Trophoblast cell (in vitro differentiated cells and primary cell): ENCODE measurements around the gene CST6.

Experiments
- DNase-seq, 2 donors: peaks; one replicate each; pipeline ENCODE4 v3.0.0-alpha.2; 2016
- H2AFZ ChIP-seq: 2 replicates; pipeline ENCODE4 v1.6.1; 2013; ENCODE audit warnings: low read length, moderate library complexity, mild to moderate bottlenecking; ENCODE audit not compliant: insufficient read depth, poor library complexity
- H2AK5ac ChIP-seq: 2 replicates; pipeline ENCODE4 v1.6.1; 2013; ENCODE audit warnings: mild to moderate bottlenecking, low read length
- H2BK120ac ChIP-seq: 2 replicates; pipeline ENCODE4 v1.6.1; 2013; ENCODE audit warnings: low read length, mild to moderate bottlenecking, moderate library complexity; ENCODE audit not compliant: insufficient read depth, poor library complexity
- H2BK12ac ChIP-seq: 2 replicates; pipeline ENCODE4 v1.6.1; 2013; ENCODE audit warnings: mild to moderate bottlenecking, low read length, moderate library complexity
- H2BK5ac ChIP-seq: 2 replicates; pipeline ENCODE4 v1.6.1; 2013; ENCODE audit warnings: low read length, low read depth, moderate library complexity, mild to moderate bottlenecking; ENCODE audit not compliant: poor library complexity
- H3K14ac ChIP-seq: 2 replicates; pipeline ENCODE4 v1.6.1; 2013; ENCODE audit warnings: mild to moderate bottlenecking, low read length
- H3K18ac ChIP-seq: 2 replicates; pipeline ENCODE4 v1.6.1; 2013; ENCODE audit warnings: mild to moderate bottlenecking, low read length
- H3K23ac ChIP-seq: 2 replicates; pipeline ENCODE4 v1.6.1; 2013; ENCODE audit warnings: low read length
- H3K27ac ChIP-seq: 2 replicates; pipeline ENCODE4 v1.5.1; 2013; ENCODE audit warnings: low read depth, mild to moderate bottlenecking, inconsistent platforms, low read length, moderate library complexity
- H3K27me3 ChIP-seq: 2 replicates; pipeline ENCODE4 v1.6.1; 2013; ENCODE audit warnings: inconsistent platforms, mild to moderate bottlenecking, low read length, moderate library complexity; ENCODE audit not compliant: insufficient read depth
- H3K36me3 ChIP-seq, 2 experiments: 1 replicate in 1 of 2; 2 replicates in 1 of 2; pipeline ENCODE4 v1.6.1; 2013; ENCODE audit warnings: low read length in 2 of 2, mild to moderate bottlenecking in 2 of 2, moderate library complexity in 1 of 2; ENCODE audit not compliant: insufficient read depth in 2 of 2, control insufficient read depth in 1 of 2
- H3K4ac ChIP-seq: 2 replicates; pipeline ENCODE4 v1.6.1; 2013; ENCODE audit warnings: low read depth, mild to moderate bottlenecking, low read length, moderate library complexity
- H3K4me1 ChIP-seq, 2 experiments: 1 replicate in 1 of 2; 2 replicates in 1 of 2; pipeline ENCODE4 v1.6.1; 2013; ENCODE audit warnings: low read length in 2 of 2, mild to moderate bottlenecking in 2 of 2, moderate library complexity in 1 of 2; ENCODE audit not compliant: insufficient read depth in 2 of 2, control insufficient read depth in 1 of 2
- H3K4me2 ChIP-seq: 2 replicates; pipeline ENCODE4 v1.6.1; 2013; ENCODE audit warnings: inconsistent platforms, mild to moderate bottlenecking, low read length, moderate library complexity
- H3K4me3 ChIP-seq: 2 replicates; pipeline ENCODE4 v1.5.1; 2013; ENCODE audit warnings: mild to moderate bottlenecking, low read depth, low read length, inconsistent platforms
- H3K79me1 ChIP-seq: one replicate; pipeline ENCODE4 v1.6.1; 2013; ENCODE audit warnings: low read length
- H3K79me2 ChIP-seq: 2 replicates; pipeline ENCODE4 v1.6.1; 2013; ENCODE audit warnings: low read length, mild to moderate bottlenecking; ENCODE audit not compliant: control insufficient read depth, insufficient read depth, poor library complexity
- H3K9ac ChIP-seq: 2 replicates; pipeline ENCODE4 v1.6.1; 2013; ENCODE audit warnings: mild to moderate bottlenecking, low read length
- H3K9me3 ChIP-seq: 2 replicates; pipeline ENCODE4 v1.6.1; 2013; ENCODE audit warnings: low read depth, mild to moderate bottlenecking, control low read depth, inconsistent platforms, low read length; ENCODE audit not compliant: insufficient read depth
- H4K12ac ChIP-seq: 2 replicates; pipeline ENCODE4 v1.6.1; 2013; ENCODE audit warnings: low read depth, mild to moderate bottlenecking, low read length, moderate library complexity
- H4K8ac ChIP-seq: 2 replicates; pipeline ENCODE4 v1.6.1; 2013; ENCODE audit warnings: low read depth, mild to moderate bottlenecking, low read length, moderate library complexity
- H4K91ac ChIP-seq: one replicate; pipeline ENCODE4 v1.6.1; 2013; ENCODE audit warnings: low read depth, mild to moderate bottlenecking, low read length, moderate library complexity
- WGBS: extraction: QIAGEN DNeasy Blood & Tissue Kit; methylation state at CpG from one replicate; pipeline ENCODE4 v1.1.7; 2013; ENCODE audit warnings: missing lambda C conversion rate; ENCODE audit not compliant: insufficient read length, insufficient coverage; ENCODE audit errors: extremely low coverage; 5-methylcytosine and 5-hydroxymethylcytosine counted together

Gene CST6

GRCh38 chr11:66044757-66045156, 32.9 kb downstream of the CST6 start:
- Histone ChIP-seq H3K27ac (no peak overlapping the region), H3K4me1 (peaks cover 0 to 4% of the 10 kb centered on the region in 2 experiments), H4K8ac (no peak overlapping the region), H3K18ac (no peak overlapping the region), H2AFZ (no peak overlapping the region), H3K36me3 (no peaks in the 10 kb centered on the region), H4K91ac (no peak overlapping the region), H3K27me3 (no peaks in the 10 kb centered on the region), H3K9me3 (no peaks in the 10 kb centered on the region), H3K79me1 (no peaks in the 10 kb centered on the region), H3K4ac (no peak overlapping the region), H3K4me2 (no peak overlapping the region), H3K14ac (no peak overlapping the region), H2AK5ac (no peak overlapping the region), H3K4me3 (no peak overlapping the region), H2BK120ac (no peak overlapping the region), H2BK12ac (no peak overlapping the region), H3K23ac (no peak overlapping the region), H3K79me2 (no peaks in the 10 kb centered on the region), H3K9ac (peak overlapping the region; percentile 24), H2BK5ac (no peak overlapping the region), H4K12ac (no peak overlapping the region)
- no CpG with 5 or more reads among the region's 6 CpGs for WGBS
- DNase-seq = no peak

DNA sequence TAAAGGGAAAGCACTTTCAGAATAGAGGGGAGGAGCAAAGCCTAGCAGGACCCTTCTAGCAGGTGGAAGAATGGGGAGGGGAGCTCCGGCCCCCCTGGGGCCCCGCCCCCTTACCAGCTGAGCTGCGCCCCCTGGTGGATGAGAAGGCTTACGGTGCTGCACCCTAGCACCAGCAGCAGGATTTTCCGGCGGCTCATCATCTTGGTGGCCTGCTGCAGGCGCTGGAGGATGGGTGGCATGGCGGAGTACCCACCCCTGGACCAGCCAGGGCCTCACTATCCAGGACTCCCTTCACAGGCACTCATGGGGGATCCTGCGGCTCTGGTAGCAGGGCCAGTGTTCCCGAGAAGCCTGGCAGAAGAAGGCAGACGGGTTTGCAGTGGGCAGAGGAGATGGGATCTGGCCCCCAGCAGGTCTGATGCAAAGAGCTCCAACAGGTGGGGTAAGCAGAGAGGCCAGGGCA, 33.4 kb downstream of the CST6 start:
- Histone ChIP-seq H3K36me3 (no peaks in the 10 kb centered on the region), H4K12ac (no peak overlapping the region), H3K4me3 (no peak overlapping the region), H3K9me3 (no peaks in the 10 kb centered on the region), H3K14ac (no peak overlapping the region), H3K27me3 (no peaks in the 10 kb centered on the region), H4K8ac (no peak overlapping the region), H3K18ac (no peak overlapping the region), H2AFZ (no peak overlapping the region), H3K27ac (no peak overlapping the region), H2BK12ac (no peak overlapping the region), H2AK5ac (no peak overlapping the region), H3K23ac (no peak overlapping the region), H3K4ac (no peak overlapping the region), H4K91ac (no peak overlapping the region), H2BK5ac (no peak overlapping the region), H3K4me2 (no peak overlapping the region), H3K79me2 (no peaks in the 10 kb centered on the region), H3K4me1 (peaks cover 0 to 4% of the 10 kb centered on the region in 2 experiments), H3K9ac (no peak overlapping the region), H3K79me1 (no peaks in the 10 kb centered on the region), H2BK120ac (no peak overlapping the region)
- peak; percentile 72 to 92 for DNase-seq
- no CpG with 5 or more reads among the region's 11 CpGs for WGBS

- Histone ChIP-seq H2AK5ac (no peak overlapping the region), H3K9ac (no peak overlapping the region), H3K4ac (no peak overlapping the region), H2AFZ (no peak overlapping the region), H3K27me3 (no peaks in the 10 kb centered on the region), H3K4me1 (peaks cover 3 to 9% of the 10 kb centered on the region in 2 experiments), H4K91ac (no peak overlapping the region), H3K27ac (no peak overlapping the region), H3K14ac (no peak overlapping the region), H3K4me3 (no peak overlapping the region), H3K18ac (no peak overlapping the region), H3K36me3 (no peaks in the 10 kb centered on the region), H2BK12ac (no peak overlapping the region), H2BK120ac (no peak overlapping the region), H4K12ac (no peak overlapping the region), H3K4me2 (no peak overlapping the region), H3K9me3 (no peaks in the 10 kb centered on the region), H3K79me1 (peaks cover 5% of the 10 kb centered on the region), H4K8ac (no peak overlapping the region), H3K79me2 (peaks cover 2% of the 10 kb centered on the region), H2BK5ac (no peak overlapping the region), H3K23ac (no peak overlapping the region)
- DNase-seq = no peak
- WGBS = no CpG with 5 or more reads among the region's 3 CpGs
These were observed 35.1 kb downstream of the CST6 start for GRCh38 chr11:66046901-66047300.

- Histone ChIP-seq H2AK5ac (no peak overlapping the region), H3K18ac (no peak overlapping the region), H2AFZ (no peak overlapping the region), H3K9me3 (no peaks in the 10 kb centered on the region), H3K4me3 (no peak overlapping the region), H3K14ac (no peak overlapping the region), H2BK12ac (no peak overlapping the region), H2BK5ac (no peak overlapping the region), H4K8ac (no peak overlapping the region), H3K4ac (no peak overlapping the region), H3K4me1 (peaks cover 3 to 9% of the 10 kb centered on the region in 2 experiments), H3K27ac (no peak overlapping the region), H3K79me2 (peaks cover 7% of the 10 kb centered on the region), H3K23ac (no peak overlapping the region), H3K79me1 (peaks cover 9% of the 10 kb centered on the region), H4K91ac (no peak overlapping the region), H3K36me3 (no peaks in the 10 kb centered on the region), H2BK120ac (no peak overlapping the region), H3K9ac (no peak overlapping the region), H4K12ac (no peak overlapping the region), H3K4me2 (no peak overlapping the region), H3K27me3 (no peaks in the 10 kb centered on the region)
- WGBS = no CpG with 5 or more reads among the region's 11 CpGs
- DNase-seq = no peak
These were observed 35.9 kb downstream of the CST6 start for GRCh38 chr11:66047541-66048365.
